ENCODE results near the gene MAP1A.

MAP1A gene

GRCh38 chr15:43511012-43511885 lies 6.2 kb upstream of the MAP1A start:
- DNase-seq: peak; percentile 16

GRCh38 chr15:43513550-43513949 lies 3.9 kb upstream of the MAP1A start:
- no peak for DNase-seq

- DNase-seq: peak; percentile 12
Observed at GRCh38 chr15:43514241-43515057, 3.0 kb upstream of the MAP1A start.

GRCh38 chr15:43515741-43516140 lies 1.7 kb upstream of the MAP1A start:
- no peak for DNase-seq

- DNase-seq: no peak
Observed at GRCh38 chr15:43516185-43516584, 1.2 kb upstream of the MAP1A start.

GRCh38 chr15:43516801-43517353 lies 531 bp upstream of the MAP1A start:
- DNase-seq: no peak

GRCh38 chr15:43518197-43518761 lies 871 bp downstream of the MAP1A start:
- DNase-seq: peak; percentile 65

GRCh38 chr15:43519196-43519595 lies 1.8 kb downstream of the MAP1A start:
- no peak for DNase-seq

- DNase-seq: no peak
Observed at GRCh38 chr15:43520138-43520537, 2.7 kb downstream of the MAP1A start.

- no peak for DNase-seq
Observed at GRCh38 chr15:43521419-43521818, 4.0 kb downstream of the MAP1A start.

GRCh38 chr15:43522247-43522646 lies 4.8 kb downstream of the MAP1A start:
- no peak for DNase-seq

GRCh38 chr15:43523646-43524045 lies 6.2 kb downstream of the MAP1A start:
- DNase-seq: no peak

- no peak for DNase-seq
Observed at GRCh38 chr15:43524254-43524845, 6.9 kb downstream of the MAP1A start.

- DNase-seq: no peak
Observed at GRCh38 chr15:43525131-43525530, 7.7 kb downstream of the MAP1A start.

- no peak for DNase-seq
Observed at GRCh38 chr15:43526261-43526930, 9.0 kb downstream of the MAP1A start.

GRCh38 chr15:43527016-43527801 lies 9.8 kb downstream of the MAP1A start:
- no peak for DNase-seq

- no peak for DNase-seq
Observed at GRCh38 chr15:43527802-43528541, 10.6 kb downstream of the MAP1A start.

- DNase-seq: no peak
Observed at GRCh38 chr15:43528542-43529007, 11.2 kb downstream of the MAP1A start.

GRCh38 chr15:43529141-43529540 lies 11.7 kb downstream of the MAP1A start:
- no peak for DNase-seq

GRCh38 chr15:43529587-43530345 lies 12.4 kb downstream of the MAP1A start:
- DNase-seq: no peak

All from GDM1 (cell line).